ENCODE results near the gene BTBD9. TPM values are rescaled to one million over a fixed set of nuclear protein-coding genes. Genes with fewer than 3 reads are reported as not detected.
A peak's percentile ranks its signal among the peaks of the same experiment; 100 is the strongest.

Gene BTBD9
- total and polyA plus RNA-seq, 2 experiments from 2014 or later = 8.4 to 10.1 TPM

DNA sequence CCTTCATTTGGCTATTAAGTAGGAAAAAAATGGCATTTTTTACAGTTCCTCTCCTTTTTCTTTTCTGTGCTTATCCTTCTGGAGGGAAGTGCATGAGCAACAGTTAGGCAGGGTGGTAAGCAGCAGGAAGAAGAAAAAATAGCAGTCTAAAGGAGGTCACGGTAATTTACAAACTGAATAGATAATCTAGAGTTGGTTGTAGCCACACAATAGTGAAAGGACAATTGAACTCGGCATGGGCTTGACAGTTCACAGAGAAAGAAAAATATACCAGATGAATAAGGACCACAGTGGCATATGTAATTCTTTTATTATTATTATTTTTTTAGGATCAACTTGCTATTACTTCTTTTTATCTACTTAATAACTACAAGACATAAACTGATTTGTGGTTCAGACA lies 358.6 kb downstream of the BTBD9 start:
- H3K27ac ChIP-seq = no peak overlapping the region
- no peak for DNase-seq (ENCODE audit: low read depth in 1 of 2, low spot score in 1 of 2)
- TF ChIP-seq, protein P1, sequence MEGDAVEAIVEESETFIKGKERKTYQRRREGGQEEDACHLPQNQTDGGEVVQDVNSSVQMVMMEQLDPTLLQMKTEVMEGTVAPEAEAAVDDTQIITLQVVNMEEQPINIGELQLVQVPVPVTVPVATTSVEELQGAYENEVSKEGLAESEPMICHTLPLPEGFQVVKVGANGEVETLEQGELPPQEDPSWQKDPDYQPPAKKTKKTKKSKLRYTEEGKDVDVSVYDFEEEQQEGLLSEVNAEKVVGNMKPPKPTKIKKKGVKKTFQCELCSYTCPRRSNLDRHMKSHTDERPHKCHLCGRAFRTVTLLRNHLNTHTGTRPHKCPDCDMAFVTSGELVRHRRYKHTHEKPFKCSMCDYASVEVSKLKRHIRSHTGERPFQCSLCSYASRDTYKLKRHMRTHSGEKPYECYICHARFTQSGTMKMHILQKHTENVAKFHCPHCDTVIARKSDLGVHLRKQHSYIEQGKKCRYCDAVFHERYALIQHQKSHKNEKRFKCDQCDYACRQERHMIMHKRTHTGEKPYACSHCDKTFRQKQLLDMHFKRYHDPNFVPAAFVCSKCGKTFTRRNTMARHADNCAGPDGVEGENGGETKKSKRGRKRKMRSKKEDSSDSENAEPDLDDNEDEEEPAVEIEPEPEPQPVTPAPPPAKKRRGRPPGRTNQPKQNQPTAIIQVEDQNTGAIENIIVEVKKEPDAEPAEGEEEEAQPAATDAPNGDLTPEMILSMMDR (IDR thresholded peaks at IDR 0.05; ENCODE audit: low read depth, low read length) = no peak

GRCh38 chr6:38279963-38280588 lies 359.7 kb downstream of the BTBD9 start:
- TF ChIP-seq, protein P1 (IDR thresholded peaks at IDR 0.05; ENCODE audit: low read depth, low read length) = no peak
- Histone ChIP-seq H3K4me1 (ENCODE audit: low read depth) (peaks cover 11% of the 10 kb centered on the region), H3K4me3 (no peak overlapping the region), H3K36me3 (no peaks in the 10 kb centered on the region), H3K27ac (no peak overlapping the region), H3K9me3 (ENCODE audit: low read depth) (no peaks in the 10 kb centered on the region), H3K27me3 (no peaks in the 10 kb centered on the region)
- DNase-seq (ENCODE audit: low read depth in 1 of 2, low spot score in 1 of 2) = no peak

More for the DNA sequence above, 358.6 kb downstream of the BTBD9 start:
- Histone ChIP-seq H3K36me3 (no peaks in the 10 kb centered on the region), H3K4me1 (ENCODE audit: low read depth) (peaks cover 11% of the 10 kb centered on the region), H3K9me3 (ENCODE audit: low read depth) (no peaks in the 10 kb centered on the region), H3K4me3 (no peak overlapping the region), H3K27me3 (no peaks in the 10 kb centered on the region)

GRCh38 chr6:38279423-38279822 lies 360.3 kb downstream of the BTBD9 start:
- TF ChIP-seq, protein P1 (IDR thresholded peaks at IDR 0.05; ENCODE audit: low read depth, low read length) = peak; percentile 31

DNA sequence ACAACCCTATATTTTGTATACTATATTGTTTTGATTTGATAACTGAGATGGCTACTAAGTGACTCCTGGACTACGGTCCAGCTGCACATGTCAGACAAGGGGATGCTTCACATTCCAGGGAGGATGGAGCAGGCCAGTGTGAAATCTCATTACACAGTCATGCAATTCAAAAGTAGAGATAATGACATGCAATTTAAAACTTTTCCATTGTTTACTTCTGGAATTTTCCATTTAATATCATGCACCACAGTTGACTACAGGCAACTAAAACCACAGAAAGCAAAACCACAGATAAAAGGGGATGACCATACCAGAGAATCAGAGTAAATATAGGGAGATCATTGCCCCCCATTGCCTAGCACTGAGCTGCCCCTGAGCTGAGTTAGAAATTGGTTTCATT lies 366.4 kb downstream of the BTBD9 start:
- Histone ChIP-seq H3K36me3 (no peaks in the 10 kb centered on the region), H3K27me3 (no peaks in the 10 kb centered on the region), H3K9me3 (ENCODE audit: low read depth) (no peaks in the 10 kb centered on the region), H3K4me3 (no peak overlapping the region), H3K27ac (no peak overlapping the region), H3K4me1 (ENCODE audit: low read depth) (peaks cover 5% of the 10 kb centered on the region)
- DNase-seq (ENCODE audit: low read depth in 1 of 2, low spot score in 1 of 2) = peak in 1 of 2 donors; percentile 76
- TF ChIP-seq, protein P1 (IDR thresholded peaks at IDR 0.05; ENCODE audit: low read depth, low read length) = no peak

More at GRCh38 chr6:38279423-38279822, 360.3 kb downstream of the BTBD9 start:
- peaks cover 11% of the 10 kb centered on the region for H3K4me1 ChIP-seq (ENCODE audit: low read depth)
- no peak overlapping the region for H3K27ac ChIP-seq
- DNase-seq (ENCODE audit: low read depth in 1 of 2, low spot score in 1 of 2) = peak; percentile 29 to 34
- no peak overlapping the region for H3K4me3 ChIP-seq
- no peaks in the 10 kb centered on the region for H3K27me3 ChIP-seq
- H3K36me3 ChIP-seq = no peaks in the 10 kb centered on the region
- no peaks in the 10 kb centered on the region for H3K9me3 ChIP-seq (ENCODE audit: low read depth)

GRCh38 chr6:38272222-38272621 lies 367.5 kb downstream of the BTBD9 start:
- no peaks in the 10 kb centered on the region for H3K9me3 ChIP-seq (ENCODE audit: low read depth)
- DNase-seq (ENCODE audit: low read depth in 1 of 2, low spot score in 1 of 2) = no peak
- peaks cover 5% of the 10 kb centered on the region for H3K4me1 ChIP-seq (ENCODE audit: low read depth)
- TF ChIP-seq, protein P1 (IDR thresholded peaks at IDR 0.05; ENCODE audit: low read depth, low read length) = no peak
- no peaks in the 10 kb centered on the region for H3K36me3 ChIP-seq
- H3K27ac ChIP-seq = no peak overlapping the region
- H3K27me3 ChIP-seq = no peaks in the 10 kb centered on the region
- H3K4me3 ChIP-seq = no peak overlapping the region
